CD4-positive, alpha-beta memory T cell (primary cell): ENCODE results near the gene TGFB3. TPM values are rescaled to one million over a fixed set of nuclear protein-coding genes. Genes with fewer than 3 reads are reported as not detected.

ENCODE experiments used
- CTCF ChIA-PET: fragments of 350-600 bp; sonication (Branson Sonifier 250); formaldehyde crosslinking; loops from one replicate; lab custom pipeline; 2021; ENCODE audit warnings: inconsistent platforms; ENCODE audit not compliant: partially characterized antibody; lab: Charles Lee
- POLR2A ChIA-PET: fragments of 350-600 bp; sonication (Branson Sonifier 250); formaldehyde crosslinking; loops from one replicate; lab custom pipeline; 2021; ENCODE audit not compliant: partially characterized antibody; lab: Charles Lee
- DNase-seq, 5 donors: peaks; one replicate each; pipeline versions ENCODE4 v3.0.0 to v3.0.0-alpha.2; 2020 to 2022; ENCODE audit warnings: mixed read lengths in 1 of 5
- H3K27ac ChIP-seq: one replicate; pipeline ENCODE4 v1.7.0; 2013; ENCODE audit warnings: low read depth, low read length
- H3K27me3 ChIP-seq: 2 replicates; pipeline ENCODE4 v1.7.0; 2013; ENCODE audit warnings: mild to moderate bottlenecking, low read length, moderate library complexity; ENCODE audit not compliant: insufficient read depth
- H3K36me3 ChIP-seq: 2 replicates; pipeline ENCODE4 v1.7.0; 2013; ENCODE audit warnings: mild to moderate bottlenecking, low read length, moderate library complexity; ENCODE audit not compliant: insufficient read depth
- H3K4me1 ChIP-seq: 2 replicates; pipeline ENCODE4 v1.7.0; 2013; ENCODE audit warnings: mild to moderate bottlenecking, low read length, moderate library complexity; ENCODE audit not compliant: insufficient read depth
- H3K4me3 ChIP-seq, 2 donors: one replicate each; pipeline ENCODE4 v1.7.0; 2013; ENCODE audit warnings: low read length in 2 of 2, mild to moderate bottlenecking in 1 of 2
- H3K9me3 ChIP-seq, 2 donors: one replicate each; pipeline ENCODE4 v1.7.0; 2013; ENCODE audit warnings: low read length in 2 of 2, control low read depth in 1 of 2; ENCODE audit not compliant: control insufficient read depth in 1 of 2
- H3K27ac Mint-ChIP-seq, 7 donors: one replicate each; pipeline ENCODE4 v1.8.0; 2020 to 2021; ENCODE audit warnings: mixed read lengths in 7 of 7, mild to moderate bottlenecking in 6 of 7, inconsistent platforms in 3 of 7, moderate library complexity in 3 of 7
- H3K27me3 Mint-ChIP-seq, 2 donors: one replicate each; pipeline ENCODE4 v1.8.0; 2020 to 2021; ENCODE audit warnings: mixed read lengths in 2 of 2
- H3K36me3 Mint-ChIP-seq, 2 donors: one replicate each; pipeline ENCODE4 v1.8.0; 2020 to 2021; ENCODE audit warnings: mixed read lengths in 2 of 2, inconsistent platforms in 1 of 2, mild to moderate bottlenecking in 1 of 2
- H3K4me1 Mint-ChIP-seq, 4 donors: one replicate each; pipeline ENCODE4 v1.8.0; 2020 to 2021; ENCODE audit warnings: mixed read lengths in 4 of 4, mild to moderate bottlenecking in 1 of 4
- H3K4me3 Mint-ChIP-seq, 8 donors: one replicate each; pipeline ENCODE4 v1.8.0; 2020 to 2021; ENCODE audit warnings: mixed read lengths in 8 of 8, mild to moderate bottlenecking in 7 of 8, moderate library complexity in 6 of 8, inconsistent platforms in 3 of 8
- H3K9me3 Mint-ChIP-seq, 8 donors: one replicate each; pipeline ENCODE4 v1.8.0; 2020 to 2021; ENCODE audit warnings: mixed read lengths in 8 of 8, mild to moderate bottlenecking in 5 of 8, inconsistent platforms in 3 of 8, moderate library complexity in 1 of 8
- intact Hi-C: fragments of 100-400 bp; cut with micrococcal nuclease; formaldehyde crosslinking; loops from one replicate; pipeline ENCODE4 v1.15.1; 2023
- polyA plus RNA-seq, 2 donors: library from polyadenylated mRNA; unstranded; fragments of 300-500 nt; fragmentation: Illumina TruSeq; gene quantifications; one replicate each; pipeline ENCODE4 v1.2.3, GENCODE V29; 2021
- total RNA-seq, 2 experiments: library from RNA; stranded (reverse); gene quantifications; one replicate each; pipeline ENCODE4 v1.2.3, GENCODE V29; 2021

The TGFB3 gene
- total and polyA plus RNA-seq, 4 experiments from 2014 or later: 0.29 to 7.2 (median 6.4) TPM; not detected in 1

GRCh38 chr14:75976826-75977581, 4.8 kb downstream of the TGFB3 start:
- POLR2A ChIA-PET: no interaction called here
- H3K36me3 Mint-ChIP-seq: peaks cover 0 to 1% of the 10 kb centered on the region in 2 donors
- intact Hi-C loops: no loop called here

DNA sequence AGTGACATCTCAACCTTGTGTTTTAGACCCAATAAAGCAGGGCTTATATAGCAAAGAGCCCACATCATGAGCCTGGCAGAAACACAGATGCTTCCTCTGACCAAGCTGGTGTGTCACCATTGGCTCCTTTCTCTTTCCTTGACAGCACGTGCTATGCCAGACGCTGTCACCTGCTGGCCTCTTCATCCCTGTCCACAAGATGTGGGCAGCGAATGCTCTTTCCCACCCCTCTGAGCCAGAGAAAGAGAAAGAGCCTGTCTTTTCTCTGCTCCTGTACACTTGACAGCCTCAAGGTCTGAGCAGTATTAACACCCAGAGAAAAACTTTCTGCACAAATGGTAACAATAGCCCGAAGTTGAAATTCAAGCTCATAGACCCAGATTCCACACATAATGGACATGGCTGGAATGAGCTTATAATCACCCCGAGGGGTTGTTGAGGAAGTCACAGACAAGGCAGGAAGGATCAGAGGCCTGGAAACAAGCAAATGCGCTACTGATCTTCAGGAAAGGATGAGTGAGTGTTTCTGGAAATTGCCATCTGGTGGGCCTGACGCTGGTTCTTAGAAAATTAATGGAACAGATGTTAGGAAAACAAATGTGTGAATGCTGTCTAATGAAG, 8.9 kb downstream of the TGFB3 start:
- no peaks in the 10 kb centered on the region for H3K36me3 ChIP-seq
- Mint-ChIP-seq H3K27ac (no peak overlapping the region), H3K9me3 (no peaks in the 10 kb centered on the region), H3K4me1 (peaks cover 0 to 2% (median 0%) of the 10 kb centered on the region in 4 donors), H3K27me3 (no peaks in the 10 kb centered on the region), H3K36me3 (peaks cover 1 to 4% of the 10 kb centered on the region in 2 donors), H3K4me3 (no peak overlapping the region)
- peaks cover under 1% of the 10 kb centered on the region for H3K4me1 ChIP-seq
- H3K4me3 ChIP-seq: no peak overlapping the region
- intact Hi-C loops: no loop called here
- no peak for DNase-seq
- CTCF ChIA-PET: interaction anchor here (1.3 to 1.4 kb wide), 2 partner anchors 10 to 262 kb away, joined by 3 to 7 read pairs; no protein-coding TSS in a partner anchor
- no peaks in the 10 kb centered on the region for H3K27me3 ChIP-seq
- H3K27ac ChIP-seq: no peak overlapping the region
- no peaks in the 10 kb centered on the region for H3K9me3 ChIP-seq
- POLR2A ChIA-PET: no interaction called here

More at GRCh38 chr14:75976826-75977581, 4.8 kb downstream of the TGFB3 start:
- no peak overlapping the region for H3K4me3 Mint-ChIP-seq
- H3K27ac Mint-ChIP-seq: no peak overlapping the region
- H3K9me3 ChIP-seq: no peaks in the 10 kb centered on the region
- no peak overlapping the region for H3K4me3 ChIP-seq
- DNase-seq: no peak
- H3K27me3 Mint-ChIP-seq: no peaks in the 10 kb centered on the region
- no peak overlapping the region for H3K27ac ChIP-seq
- peaks cover 31% of the 10 kb centered on the region for H3K4me1 ChIP-seq
- CTCF ChIA-PET: interaction anchor here (0.8 to 10.7 kb wide), 4 partner anchors 8 to 400 kb away, joined by 3 to 181 read pairs (median 6); partner anchors contain the start of gene IFT43
- H3K4me1 Mint-ChIP-seq: peaks cover 18 to 43% (median 31%) of the 10 kb centered on the region in 4 donors
- H3K27me3 ChIP-seq: no peaks in the 10 kb centered on the region
- H3K36me3 ChIP-seq: no peaks in the 10 kb centered on the region
- peaks cover 0 to 2% (median 0%) of the 10 kb centered on the region in 8 donors for H3K9me3 Mint-ChIP-seq

DNA sequence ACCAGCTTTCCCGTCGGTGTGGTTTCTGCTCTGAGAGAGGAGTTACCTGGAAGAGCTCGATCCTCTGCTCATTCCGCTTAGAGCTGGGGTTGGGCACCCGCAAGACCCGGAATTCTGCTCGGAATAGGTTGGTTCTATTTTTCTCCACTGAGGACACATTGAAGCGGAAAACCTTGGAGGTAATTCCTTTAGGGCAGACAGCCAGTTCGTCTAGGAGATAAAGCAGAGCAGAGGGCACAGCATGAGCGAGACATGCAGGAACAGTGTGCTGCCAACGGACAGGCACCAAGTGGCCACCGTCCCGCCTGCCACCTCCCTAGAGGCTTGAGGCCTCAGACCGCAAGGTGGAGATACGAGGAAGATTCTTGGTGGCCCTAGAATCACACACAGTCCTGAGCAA, 10.3 kb downstream of the TGFB3 start:
- no peaks in the 10 kb centered on the region for H3K4me1 Mint-ChIP-seq
- H3K4me3 Mint-ChIP-seq: no peak overlapping the region
- H3K4me1 ChIP-seq: no peaks in the 10 kb centered on the region
- H3K27ac ChIP-seq: no peak overlapping the region
- no peaks in the 10 kb centered on the region for H3K9me3 Mint-ChIP-seq
- no peak overlapping the region for H3K4me3 ChIP-seq
- peaks cover 6 to 15% of the 10 kb centered on the region in 2 donors for H3K36me3 Mint-ChIP-seq
- no peak for DNase-seq
- no peaks in the 10 kb centered on the region for H3K27me3 Mint-ChIP-seq
- ChIA-PET POLR2A (no interaction called here), CTCF (no interaction called here)
- intact Hi-C loops: no loop called here
- H3K36me3 ChIP-seq: no peaks in the 10 kb centered on the region
- H3K27me3 ChIP-seq: no peaks in the 10 kb centered on the region
- H3K27ac Mint-ChIP-seq: no peak overlapping the region
- no peaks in the 10 kb centered on the region for H3K9me3 ChIP-seq

- H3K27me3 Mint-ChIP-seq: no peaks in the 10 kb centered on the region
- no peaks in the 10 kb centered on the region for H3K36me3 ChIP-seq
- DNase-seq: no peak
- no peak overlapping the region for H3K4me3 ChIP-seq
- no peak overlapping the region for H3K27ac Mint-ChIP-seq
- H3K4me1 Mint-ChIP-seq: no peaks in the 10 kb centered on the region
- peaks cover 10 to 19% of the 10 kb centered on the region in 2 donors for H3K36me3 Mint-ChIP-seq
- ChIA-PET CTCF (no interaction called here), POLR2A (no interaction called here)
- no peak overlapping the region for H3K27ac ChIP-seq
- no peaks in the 10 kb centered on the region for H3K9me3 Mint-ChIP-seq
- H3K27me3 ChIP-seq: no peaks in the 10 kb centered on the region
- H3K9me3 ChIP-seq: no peaks in the 10 kb centered on the region
- H3K4me1 ChIP-seq: no peaks in the 10 kb centered on the region
- intact Hi-C loops: no loop called here
- H3K4me3 Mint-ChIP-seq: no peak overlapping the region
Observed at GRCh38 chr14:75970989-75971388, 10.8 kb downstream of the TGFB3 start.

DNA sequence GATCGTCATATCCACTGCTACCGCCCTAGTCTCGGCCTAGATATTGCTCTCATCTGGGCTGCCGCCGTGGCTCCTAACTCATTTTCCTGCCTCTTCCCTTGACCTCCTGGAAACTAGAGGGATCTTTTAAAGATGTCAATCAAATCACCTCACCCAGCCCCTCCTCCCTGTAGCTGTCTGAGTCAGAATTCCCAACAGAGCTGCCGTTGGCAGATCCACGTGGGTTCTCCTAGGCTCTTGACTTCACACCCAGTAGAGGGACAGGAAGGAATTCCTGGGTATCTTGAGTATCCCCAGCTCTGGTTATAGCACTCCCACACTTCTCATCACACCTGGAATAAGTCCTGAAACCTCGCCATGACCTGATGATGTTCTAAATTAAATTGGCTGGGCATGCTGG, 11.9 kb downstream of the TGFB3 start:
- H3K27ac Mint-ChIP-seq: peak overlapping the region in 1 of 7 donors; percentile 17
- intact Hi-C loops: no loop called here
- H3K27me3 Mint-ChIP-seq: no peaks in the 10 kb centered on the region
- Histone ChIP-seq H3K27ac (no peak overlapping the region), H3K4me1 (no peaks in the 10 kb centered on the region), H3K9me3 (no peaks in the 10 kb centered on the region), H3K4me3 (no peak overlapping the region), H3K36me3 (no peaks in the 10 kb centered on the region), H3K27me3 (no peaks in the 10 kb centered on the region)
- no peak overlapping the region for H3K4me3 Mint-ChIP-seq
- ChIA-PET CTCF (no interaction called here), POLR2A (no interaction called here)
- H3K4me1 Mint-ChIP-seq: no peaks in the 10 kb centered on the region
- no peaks in the 10 kb centered on the region for H3K9me3 Mint-ChIP-seq
- DNase-seq: no peak
- H3K36me3 Mint-ChIP-seq: peaks cover 13 to 26% of the 10 kb centered on the region in 2 donors

DNA sequence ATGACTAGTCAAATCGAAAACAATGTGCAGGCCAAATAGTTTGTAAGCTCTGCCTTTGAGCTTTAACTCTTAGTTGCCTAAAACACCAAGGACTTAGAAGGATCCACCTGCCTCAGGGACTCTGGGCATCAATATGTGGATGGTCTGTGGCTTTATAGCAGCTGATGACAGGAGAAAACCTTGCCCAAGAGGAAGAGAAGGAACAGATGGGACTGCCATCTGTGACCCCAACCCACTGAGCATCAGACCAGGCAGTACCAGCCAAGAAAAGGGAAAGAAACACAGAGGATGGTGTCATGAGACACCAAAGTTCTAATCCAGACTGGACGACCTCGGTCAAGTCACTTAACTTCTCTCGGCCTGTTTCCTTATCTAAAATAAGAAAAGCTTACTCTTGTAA, 12.7 kb downstream of the TGFB3 start:
- no peak overlapping the region for H3K4me3 Mint-ChIP-seq

DNA sequence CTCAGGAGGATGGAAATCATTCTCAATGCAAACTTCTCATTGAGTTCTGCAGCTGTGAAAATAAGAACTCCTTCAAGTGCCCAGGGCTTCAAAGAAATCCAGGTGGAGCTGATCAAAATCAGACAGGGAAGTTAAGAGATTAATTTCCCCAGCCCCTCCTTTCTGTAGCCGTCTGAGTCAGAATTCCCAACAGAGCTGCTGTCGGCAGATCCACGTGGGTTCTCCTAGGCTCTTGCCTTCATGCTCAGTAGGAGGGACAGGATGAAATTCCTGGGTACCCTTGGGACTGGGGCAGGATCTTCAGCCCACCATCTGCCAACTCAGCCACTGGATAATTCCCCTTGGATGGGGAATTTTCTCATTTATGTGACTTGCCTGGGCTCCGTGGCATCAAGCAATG, 13.3 kb downstream of the TGFB3 start:
- H3K36me3 ChIP-seq: no peaks in the 10 kb centered on the region
- no peaks in the 10 kb centered on the region for H3K4me1 ChIP-seq
- ChIA-PET CTCF (interaction anchor here (2.3 kb wide), 1 partner anchor 62 kb away, joined by 6 read pairs; no protein-coding TSS in a partner anchor), POLR2A (no interaction called here)
- H3K27ac ChIP-seq: no peak overlapping the region
- H3K27me3 ChIP-seq: no peaks in the 10 kb centered on the region
- Mint-ChIP-seq H3K9me3 (no peaks in the 10 kb centered on the region), H3K27ac (no peak overlapping the region), H3K4me3 (no peak overlapping the region), H3K4me1 (no peaks in the 10 kb centered on the region), H3K36me3 (peaks cover 16 to 28% of the 10 kb centered on the region in 2 donors), H3K27me3 (no peaks in the 10 kb centered on the region)
- intact Hi-C loops: no loop called here
- no peaks in the 10 kb centered on the region for H3K9me3 ChIP-seq
- DNase-seq: no peak
- no peak overlapping the region for H3K4me3 ChIP-seq

More for the DNA sequence above, 12.7 kb downstream of the TGFB3 start:
- H3K27ac ChIP-seq: no peak overlapping the region
- no peaks in the 10 kb centered on the region for H3K4me1 ChIP-seq
- no peak for DNase-seq
- Mint-ChIP-seq H3K27ac (peak overlapping the region in 1 of 7 donors; percentile 41), H3K4me1 (no peaks in the 10 kb centered on the region), H3K36me3 (peaks cover 16 to 26% of the 10 kb centered on the region in 2 donors), H3K27me3 (no peaks in the 10 kb centered on the region), H3K9me3 (no peaks in the 10 kb centered on the region)
- no peaks in the 10 kb centered on the region for H3K36me3 ChIP-seq
- no peaks in the 10 kb centered on the region for H3K27me3 ChIP-seq
- H3K9me3 ChIP-seq: no peaks in the 10 kb centered on the region
- ChIA-PET CTCF (interaction anchor here (2.3 kb wide), 1 partner anchor 63 kb away, joined by 6 read pairs; no protein-coding TSS in a partner anchor), POLR2A (no interaction called here)
- no peak overlapping the region for H3K4me3 ChIP-seq
- intact Hi-C loops: no loop called here
